Endothelial cell of umbilical vein (primary cell): ENCODE data around the gene PPM1N. TPM values are rescaled to one million over a fixed set of nuclear protein-coding genes. Genes with fewer than 3 reads are reported as not detected.

Experiments used
- BruUV-seq: library from RNA; stranded (reverse); fragments of 400-500 nt; replicated peaks from 2 replicates; lab custom pipeline; 2021; lab: Mats Ljungman, UMichigan
- CTCF ChIA-PET: fragments of 300-600, 350-600 bp; sonication (Branson Sonifier 250); formaldehyde crosslinking; loops from one replicate; lab custom pipeline; 2021; ENCODE audit warnings: antibody characterized with exemption, inconsistent platforms; lab: Charles Lee
- POLR2A ChIA-PET: fragments of 300-600, 350-600 bp; sonication (Branson Sonifier 250); formaldehyde crosslinking; loops from one replicate; lab custom pipeline; 2021; ENCODE audit warnings: antibody characterized with exemption, inconsistent platforms; lab: Charles Lee
- DNase-seq: peaks from one replicate; pipeline ENCODE4 v3.0.0-alpha.2; 2011; ENCODE audit warnings: low read depth, low spot score
- FAIRE-seq: peaks from 2 replicates; lab custom pipeline; 2011; peaks lifted over from hg19 to GRCh38; lab: Jason Lieb, UNC
- H2AFZ ChIP-seq: 2 replicates; pipeline ENCODE4 v1.6.0; 2012; ENCODE audit warnings: low read depth, low read length, control low read depth, inconsistent platforms
- H3K27ac ChIP-seq: 2 replicates; pipeline ENCODE4 v1.5.1; 2011; ENCODE audit warnings: low read depth, mild to moderate bottlenecking, control low read depth, low read length, moderate library complexity; ENCODE audit not compliant: insufficient read depth
- H3K27me3 ChIP-seq, 2 experiments: 2 replicates each; pipeline versions ENCODE4 v1.6.0 to v1.6.1; 2011; ENCODE audit warnings: low read length in 2 of 2, mixed read lengths in 1 of 2; ENCODE audit not compliant: control insufficient read depth in 2 of 2, insufficient read depth in 2 of 2
- H3K36me3 ChIP-seq, 2 experiments: 2 replicates in 1 of 2; 3 replicates in 1 of 2; pipeline ENCODE4 v1.5.1; 2011; ENCODE audit warnings: low read length in 2 of 2, mild to moderate bottlenecking in 1 of 2, moderate library complexity in 1 of 2; ENCODE audit not compliant: control insufficient read depth in 2 of 2, insufficient read depth in 2 of 2; ENCODE audit errors: extremely low read depth in 1 of 2
- H3K4me1 ChIP-seq: 3 replicates; pipeline ENCODE4 v1.5.1; 2011; ENCODE audit warnings: mild to moderate bottlenecking, low read length; ENCODE audit not compliant: control insufficient read depth, insufficient read depth; ENCODE audit errors: extremely low read depth
- H3K4me2 ChIP-seq: 2 replicates; pipeline ENCODE4 v1.6.1; 2011; ENCODE audit warnings: low read length, control low read depth, mixed read lengths; ENCODE audit not compliant: insufficient read depth
- H3K4me3 ChIP-seq, 3 experiments: fragments of 200-600 bp in 1 of 3; sonication (generic), shearing (Covaris generic) in 1 of 3; replicated peaks in 1 of 3; 2 replicates each; pipeline ENCODE4 v1.5.1; 2011 to 2016; ENCODE audit warnings: control low read depth in 3 of 3, low read length in 3 of 3, mild to moderate bottlenecking in 2 of 3, inconsistent platforms in 1 of 3, low read depth in 1 of 3, moderate library complexity in 1 of 3; ENCODE audit not compliant: insufficient read depth in 1 of 3
- H3K79me2 ChIP-seq: 2 replicates; pipeline ENCODE4 v1.6.0; 2012; ENCODE audit warnings: low read length, inconsistent platforms; ENCODE audit not compliant: control insufficient read depth, insufficient read depth
- H3K9ac ChIP-seq: replicated peaks from 2 replicates; pipeline ENCODE3; 2011; ENCODE audit warnings: low read length, control low read depth; ENCODE audit not compliant: insufficient read depth; ENCODE audit errors: extremely low read depth
- H3K9me1 ChIP-seq: replicated peaks from 3 replicates; pipeline ENCODE4 v1.6.0; 2011; ENCODE audit warnings: mild to moderate bottlenecking, low read length; ENCODE audit not compliant: control insufficient read depth, insufficient read depth; ENCODE audit errors: extremely low read depth
- H3K9me3 ChIP-seq: replicated peaks from 2 replicates; pipeline ENCODE4 v1.5.1; 2012; ENCODE audit warnings: low read length, inconsistent platforms; ENCODE audit not compliant: control insufficient read depth, insufficient read depth
- H4K20me1 ChIP-seq: replicated peaks from 2 replicates; pipeline ENCODE3; 2011; ENCODE audit warnings: mild to moderate bottlenecking, low read length; ENCODE audit not compliant: control insufficient read depth, insufficient read depth; ENCODE audit errors: extremely low read depth
- CTCF ChIP-seq, 2 donors: IDR thresholded peaks; 1 replicate in 1 of 2; 2 replicates in 1 of 2; pipeline ENCODE4 v1.5.1; 2011; ENCODE audit warnings: low read length in 2 of 2, mild to moderate bottlenecking in 2 of 2, moderate library complexity in 2 of 2, control low read depth in 1 of 2, inconsistent platforms in 1 of 2, low read depth in 1 of 2; ENCODE audit not compliant: insufficient read depth in 1 of 2; ENCODE audit errors: extremely low read depth in 1 of 2
- EZH2 ChIP-seq: IDR thresholded peaks from 2 replicates; pipeline ENCODE4 v1.6.1; 2012; ENCODE audit warnings: borderline replicate concordance, low read depth, mild to moderate bottlenecking, moderate library complexity, low read length, inconsistent platforms; ENCODE audit not compliant: severe bottlenecking
- FOS ChIP-seq: IDR thresholded peaks from 2 replicates; pipeline ENCODE4 v1.6.1; 2011; ENCODE audit warnings: mild to moderate bottlenecking, low read length, moderate library complexity, borderline replicate concordance; ENCODE audit not compliant: insufficient read depth
- GATA2 ChIP-seq: IDR thresholded peaks from 2 replicates; pipeline ENCODE4 v1.7.0; 2011; ENCODE audit warnings: low read depth, mild to moderate bottlenecking, moderate library complexity, mixed read lengths, low read length; ENCODE audit not compliant: insufficient read length, insufficient read depth
- JUN ChIP-seq: IDR thresholded peaks from 2 replicates; pipeline ENCODE4 v1.6.1; 2011; ENCODE audit warnings: borderline replicate concordance, low read depth; ENCODE audit not compliant: insufficient read length, insufficient read depth
- MAX ChIP-seq: IDR thresholded peaks from 2 replicates; pipeline ENCODE4 v1.6.1; 2011; ENCODE audit not compliant: insufficient read depth, insufficient read length
- MYC ChIP-seq: IDR thresholded peaks from one replicate; pipeline ENCODE4 v1.6.1; 2011; ENCODE audit warnings: mild to moderate bottlenecking, low read depth, low read length
- POLR2A ChIP-seq: IDR thresholded peaks from 2 replicates; pipeline ENCODE4 v1.6.1; 2012; ENCODE audit warnings: low read depth, mild to moderate bottlenecking, control low read depth, low read length
- POLR2AphosphoS5 ChIP-seq: IDR thresholded peaks from 2 replicates; pipeline ENCODE4 v1.6.1; 2012; ENCODE audit warnings: low read depth, mild to moderate bottlenecking, control low read depth, low read length, moderate library complexity; ENCODE audit not compliant: insufficient read depth
- dilution Hi-C: fragments of 300-500 bp; cut with MboI; formaldehyde crosslinking; loops from one replicate; pipeline ENCODE4 v1.15.0; 2019; ENCODE audit warnings: low sequenced_read_pairs; ENCODE audit not compliant: extremely low pct_ligation_motif_present
- intact Hi-C: fragments of 100-400 bp; cut with micrococcal nuclease; formaldehyde crosslinking; loops from one replicate; pipeline ENCODE4 v1.10.0; 2022
- polyA plus RNA-seq, 4 experiments: library from polyadenylated mRNA; depleted of rRNA in 3 of 4; stranded (reverse) in 3 of 4; unstranded in 1 of 4; fragments of >200 nt; gene quantifications; 2 replicates each; pipeline versions ENCODE4 v1.2.1 to v1.2.3, GENCODE V29; 2011 to 2012; ENCODE audit warnings: missing spikeins in 1 of 4
- total RNA-seq: library from RNA; stranded (reverse); gene quantifications from 2 replicates; pipeline ENCODE4 v1.2.3, GENCODE V29; 2021

PPM1N gene
- total and polyA plus RNA-seq, 2 donors (not counting 3 experiments of a cell fraction or from before 2014, with no cell fraction given) = 0.40 to 0.48 TPM

- H3K9me1 ChIP-seq = no peaks in the 10 kb centered on the region
- peak overlapping the region; percentile 86 for H3K27ac ChIP-seq
- TSS peak; percentile 82 for BruUV-seq
- FAIRE-seq = no peak
- H4K20me1 ChIP-seq = no peaks in the 10 kb centered on the region
- peaks cover 18% of the 10 kb centered on the region for H3K4me1 ChIP-seq
- dilution Hi-C loops (no loop called here), intact Hi-C loops (no loop called here)
- no peaks in the 10 kb centered on the region for H3K9me3 ChIP-seq
- no peaks in the 10 kb centered on the region for H3K36me3 ChIP-seq
- TF ChIP-seq POLR2A (no peak), FOS (no peak), MYC (no peak), CTCF (IDR thresholded peaks at IDR 0.05; ENCODE audit: extremely low read depth in 1 of 2, insufficient read depth in 1 of 2, low read depth in 1 of 2, low read length in 2 of 2) (no peak), MAX (no peak), EZH2 (no peak), POLR2AphosphoS5 (no peak), JUN (no peak), GATA2 (no peak)
- POLR2A ChIA-PET = interaction anchor here (1.3 to 1.9 kb wide), 5 partner anchors 10 to 29 kb away, joined by 3 to 15 read pairs (median 8); no protein-coding TSS in a partner anchor
- DNase-seq = no peak
- H3K4me2 ChIP-seq = peak overlapping the region; percentile 74
- peak overlapping the region; percentile 83 for H3K9ac ChIP-seq
- peak overlapping the region; percentile 33 to 59 (median 45) for H3K4me3 ChIP-seq
- H3K27me3 ChIP-seq = no peaks in the 10 kb centered on the region
- CTCF ChIA-PET = interaction anchor here (0.6 to 9.5 kb wide), 13 partner anchors 9 to 573 kb away, joined by 3 to 174 read pairs (median 7); no protein-coding TSS in a partner anchor
- H3K79me2 ChIP-seq = no peaks in the 10 kb centered on the region
- no peak overlapping the region for H2AFZ ChIP-seq
Observed at GRCh38 chr19:45468159-45468651, 30.0 kb upstream of the PPM1N start.
